Psoas muscle (tissue), 8 donors: ENCODE data around the gene TBC1D22A. TPM values are rescaled to one million over a fixed set of nuclear protein-coding genes. Genes with fewer than 3 reads are reported as not detected.

Experiments used
- ATAC-seq, 4 donors: fragments of 200-7000 bp; cut with Tn5 transposase; one replicate each; pipeline ENCODE4 v1.9.1; 2020; ENCODE audit warnings: moderate library complexity in 3 of 4, mild to moderate bottlenecking in 2 of 4
- DNase-seq, 2 donors: peaks; one replicate each; pipeline ENCODE4 v3.0.0-alpha.2; 2020
- H3K27ac ChIP-seq: fragments of 200-600 bp; one replicate; pipeline ENCODE4 v1.8.0; 2022
- H3K27me3 ChIP-seq, 3 donors: fragments of 200-600 bp in 1 of 3; one replicate each; pipeline versions ENCODE4 v1.6.1 to v1.8.0; 2013 to 2022; ENCODE audit warnings: low read length in 2 of 3, mild to moderate bottlenecking in 2 of 3, moderate library complexity in 1 of 3; ENCODE audit not compliant: insufficient read depth in 3 of 3
- H3K36me3 ChIP-seq, 2 donors: fragments of 200-600 bp in 1 of 2; one replicate each; pipeline versions ENCODE4 v1.6.1 to v1.8.0; 2013 to 2022; ENCODE audit warnings: low read depth in 1 of 2, mild to moderate bottlenecking in 1 of 2, moderate library complexity in 1 of 2; ENCODE audit not compliant: insufficient read depth in 1 of 2
- H3K4me1 ChIP-seq: fragments of 200-600 bp; one replicate; pipeline ENCODE4 v1.8.0; 2022
- H3K4me3 ChIP-seq: fragments of 200-600 bp; one replicate; pipeline ENCODE4 v1.8.0; 2022; ENCODE audit warnings: mild to moderate bottlenecking
- H3K9me3 ChIP-seq: fragments of 200-600 bp; one replicate; pipeline ENCODE4 v1.8.0; 2022
- CTCF ChIP-seq: fragments of 200-600 bp; IDR thresholded peaks from one replicate; pipeline ENCODE4 v1.8.0; 2022; ENCODE audit warnings: antibody characterized with exemption
- WGBS, 3 donors: extraction: QIAGEN DNeasy Blood & Tissue Kit; methylation state at CpG; one replicate each; pipeline versions ENCODE4 v1.1.6 to v1.1.7; 2013; 5-methylcytosine and 5-hydroxymethylcytosine counted together
- intact Hi-C, 2 donors: fragments of 100-400 bp; cut with DNase I; formaldehyde crosslinking; loops; one replicate each; pipeline versions ENCODE4 v1.11.0 to v1.14.2; 2022
- polyA plus RNA-seq, 3 donors: library from polyadenylated mRNA; stranded (reverse); fragments of 200-250 nt; gene quantifications; one replicate each; pipeline ENCODE4 v1.2.3, GENCODE V29; 2013
- total RNA-seq, 4 donors: library from RNA; stranded (reverse); fragmentation: NEBNext Ultra II Directional in 2 of 4; extraction: Animal tissue kit (Norgen Biotek cat#: 25700) in 2 of 4; gene quantifications; one replicate each; pipeline versions ENCODE4 v1.2.1 to v1.2.4, GENCODE V29; 2021 to 2023
- donor health status: healthy with polysubstance abuse.
- donor health status: DM: no; HTN: no; CAD: no; lungs with moderate emphysema.
- donor health status: Bipolar disorder and iron deficiency.
- donor health status: healthy.
- donor health status: DM: yes; HTN: yes; CAD: no.
- donor health status: DM: no; HTN: no; CAD: no.
- donor health status: DM: no; HTN: no; CAD: no.
- donor health status: DM: yes; HTN: yes; CAD: no.

The TBC1D22A gene
- total and polyA plus RNA-seq, 7 donors, result 11.7 to 25.0 (median 18.9) TPM

GRCh38 chr22:47218671-47219070, 456.2 kb downstream of the TBC1D22A start:
- no peak for ATAC-seq
- H3K4me1 ChIP-seq, result no peaks in the 10 kb centered on the region
- no peak overlapping the region for H3K27ac ChIP-seq
- intact Hi-C loops, result no loop called here
- no peaks in the 10 kb centered on the region for H3K36me3 ChIP-seq
- WGBS, 3 donors, result 78 to 79% (median 78%) methylated on average over 14 to 15 of the region's 15 CpGs
- peak in 1 of 2 donors; percentile 28 for DNase-seq
- no peak overlapping the region for H3K4me3 ChIP-seq
- H3K9me3 ChIP-seq, result no peaks in the 10 kb centered on the region
- peaks cover 0 to 6% (median 3%) of the 10 kb centered on the region in 3 donors for H3K27me3 ChIP-seq
- no peak for TF ChIP-seq CTCF

- ATAC-seq, result no peak
- Histone ChIP-seq H3K4me1 (no peaks in the 10 kb centered on the region), H3K36me3 (no peaks in the 10 kb centered on the region), H3K27me3 (peaks cover 0 to 6% (median 3%) of the 10 kb centered on the region in 3 donors), H3K4me3 (no peak overlapping the region), H3K9me3 (no peaks in the 10 kb centered on the region), H3K27ac (no peak overlapping the region)
- intact Hi-C loops, result no loop called here
- WGBS, 3 donors, result 89 to 95% (median 89%) methylated on average over 10 of the region's 10 CpGs
- no peak for TF ChIP-seq CTCF
- no peak for DNase-seq
These were observed 457.3 kb downstream of the TBC1D22A start for GRCh38 chr22:47219789-47220188.

GRCh38 chr22:47220752-47221151, 458.3 kb downstream of the TBC1D22A start:
- ATAC-seq (no peak), DNase-seq (no peak)
- Histone ChIP-seq H3K4me3 (no peak overlapping the region), H3K27me3 (peaks cover 0 to 6% (median 3%) of the 10 kb centered on the region in 3 donors), H3K9me3 (no peaks in the 10 kb centered on the region), H3K27ac (no peak overlapping the region), H3K36me3 (no peaks in the 10 kb centered on the region), H3K4me1 (no peaks in the 10 kb centered on the region)
- no peak for TF ChIP-seq CTCF
- intact Hi-C loops, result no loop called here
- WGBS, 3 donors, result 83 to 91% (median 88%) methylated on average over 5 of the region's 5 CpGs

- intact Hi-C loops, result no loop called here
These were observed 459.6 kb downstream of the TBC1D22A start for GRCh38 chr22:47221840-47222615.

More at GRCh38 chr22:47221840-47222615, 459.6 kb downstream of the TBC1D22A start:
- no peak for ATAC-seq
- no peak overlapping the region for H3K4me3 ChIP-seq
- no peaks in the 10 kb centered on the region for H3K36me3 ChIP-seq
- H3K27me3 ChIP-seq, result peaks cover 0 to 6% (median 3%) of the 10 kb centered on the region in 3 donors
- peak in 1 of 2 donors; percentile 19 for DNase-seq
- no peaks in the 10 kb centered on the region for H3K9me3 ChIP-seq
- no peaks in the 10 kb centered on the region for H3K4me1 ChIP-seq
- no peak overlapping the region for H3K27ac ChIP-seq
- TF ChIP-seq CTCF, result no peak
- WGBS, 3 donors, result 23 to 51% (median 38%) methylated on average over 17 to 20 of the region's 20 CpGs

Other genes starting within 250 kb of the TBC1D22A start
- gene CELSR1, start 225.0 kb upstream of the TBC1D22A start, total RNA-seq, result under 1 TPM; 0.10 to 0.39 (median 0.20) TPM
- gene CELSR1, start 225.0 kb upstream of the TBC1D22A start, polyA plus RNA-seq, result under 1 TPM; 0.09 to 0.18 (median 0.18) TPM
- 10 to 100 TPM; 17.8 to 39.3 (median 36.9) TPM for gene GRAMD4, start 142.3 kb upstream of the TBC1D22A start, total RNA-seq
- gene GRAMD4, start 142.3 kb upstream of the TBC1D22A start, polyA plus RNA-seq, result 10 to 100 TPM; 11.3 to 16.6 (median 11.3) TPM
- 10 to 100 TPM; 26.9 to 38.1 (median 33.9) TPM for gene CERK, start 24.4 kb upstream of the TBC1D22A start, total RNA-seq
- 10 to 100 TPM; 13.0 to 26.8 (median 24.8) TPM for gene CERK, start 24.4 kb upstream of the TBC1D22A start, polyA plus RNA-seq